Astrocyte (in vitro differentiated cells and primary cell): ENCODE measurements around the gene CISD2. TPM values are rescaled to one million over a fixed set of nuclear protein-coding genes. Genes with fewer than 3 reads are reported as not detected.
"Not testable (repeated sequence)": the region's sequence is repeated elsewhere in the genome, so short reads cannot be mapped to it uniquely, and the experiment has no call there.

ENCODE experiments used
- DNase-seq: peaks from one replicate; pipeline ENCODE4 v3.0.0-alpha.2; 2010; ENCODE audit warnings: low read depth
- FAIRE-seq: peaks from 2 replicates; lab custom pipeline; 2011; peaks lifted over from hg19 to GRCh38; lab: Jason Lieb, UNC
- H2AFZ ChIP-seq: 2 replicates; pipeline ENCODE4 v1.6.0; 2012; ENCODE audit warnings: low read depth, low read length, inconsistent platforms
- H3K27ac ChIP-seq: 2 replicates; pipeline ENCODE4 v1.5.1; 2011; ENCODE audit warnings: low read depth, low read length, inconsistent platforms
- H3K27me3 ChIP-seq: 2 replicates; pipeline ENCODE4 v1.6.0; 2011; ENCODE audit warnings: low read length, inconsistent platforms; ENCODE audit not compliant: insufficient read depth
- H3K36me3 ChIP-seq: 2 replicates; pipeline ENCODE4 v1.5.1; 2011; ENCODE audit warnings: low read length, inconsistent platforms; ENCODE audit not compliant: insufficient read depth
- H3K4me1 ChIP-seq: 2 replicates; pipeline ENCODE4 v1.5.1; 2011; ENCODE audit warnings: low read length, inconsistent platforms; ENCODE audit not compliant: insufficient read depth
- H3K4me2 ChIP-seq: 2 replicates; pipeline ENCODE4 v1.6.0; 2012; ENCODE audit warnings: low read length, inconsistent platforms
- H3K4me3 ChIP-seq: 2 replicates; pipeline ENCODE4 v1.5.1; 2011; ENCODE audit warnings: low read depth, mild to moderate bottlenecking, low read length, inconsistent platforms; ENCODE audit not compliant: insufficient read depth
- H3K79me2 ChIP-seq: 2 replicates; pipeline ENCODE4 v1.6.0; 2012; ENCODE audit warnings: mild to moderate bottlenecking, low read length, inconsistent platforms; ENCODE audit not compliant: insufficient read depth
- H3K9ac ChIP-seq: 2 replicates; pipeline ENCODE4 v1.6.0; 2012; ENCODE audit warnings: mild to moderate bottlenecking, low read length, inconsistent platforms
- H3K9me3 ChIP-seq: 2 replicates; pipeline ENCODE4 v1.5.1; 2012; ENCODE audit warnings: low read depth, mild to moderate bottlenecking, low read length, inconsistent platforms; ENCODE audit not compliant: insufficient read depth
- H4K20me1 ChIP-seq: 2 replicates; pipeline ENCODE4 v1.6.0; 2012; ENCODE audit warnings: low read length, inconsistent platforms; ENCODE audit not compliant: insufficient read depth
- H3K27ac Mint-ChIP-seq: one replicate; pipeline ENCODE4 v1.8.0; 2021; ENCODE audit warnings: mild to moderate bottlenecking, mixed read lengths; ENCODE audit not compliant: unreplicated experiment
- H3K27me3 Mint-ChIP-seq: one replicate; pipeline ENCODE4 v1.8.0; 2021; ENCODE audit warnings: low read depth, mixed read lengths; ENCODE audit not compliant: unreplicated experiment
- H3K36me3 Mint-ChIP-seq: one replicate; pipeline ENCODE4 v1.8.0; 2021; ENCODE audit warnings: low read depth, mixed read lengths; ENCODE audit not compliant: unreplicated experiment
- H3K4me1 Mint-ChIP-seq: one replicate; pipeline ENCODE4 v1.8.0; 2021; ENCODE audit warnings: low read depth, mixed read lengths; ENCODE audit not compliant: unreplicated experiment
- H3K4me3 Mint-ChIP-seq: one replicate; pipeline ENCODE4 v1.8.0; 2021; ENCODE audit warnings: mild to moderate bottlenecking, moderate library complexity, mixed read lengths; ENCODE audit not compliant: unreplicated experiment
- H3K9me3 Mint-ChIP-seq: one replicate; pipeline ENCODE4 v1.8.0; 2021; ENCODE audit warnings: mild to moderate bottlenecking, mixed read lengths; ENCODE audit not compliant: unreplicated experiment
- EZH2 ChIP-seq: IDR thresholded peaks from 2 replicates; pipeline ENCODE4 v1.6.1; 2012; ENCODE audit warnings: mild to moderate bottlenecking, low read length, inconsistent platforms; ENCODE audit not compliant: insufficient read depth
- total RNA-seq: library from RNA; stranded (reverse); gene quantifications from 2 replicates; pipeline ENCODE4 v1.2.1, GENCODE V29; 2021
- TF ChIP-seq, protein P1 (sequence below): IDR thresholded peaks from 2 replicates; pipeline ENCODE4 v1.5.1; 2011; ENCODE audit warnings: low read depth, mild to moderate bottlenecking, inconsistent platforms, low read length, moderate library complexity; ENCODE audit not compliant: insufficient read depth

The CISD2 gene
- total RNA-seq, 1 donor from 2014 or later: 31.0 TPM

- H3K4me3 Mint-ChIP-seq, H3K4me2 ChIP-seq, FAIRE-seq: not testable (repeated sequence)
Observed at GRCh38 chr4:102889866-102890265, 21.1 kb downstream of the CISD2 start.

DNA sequence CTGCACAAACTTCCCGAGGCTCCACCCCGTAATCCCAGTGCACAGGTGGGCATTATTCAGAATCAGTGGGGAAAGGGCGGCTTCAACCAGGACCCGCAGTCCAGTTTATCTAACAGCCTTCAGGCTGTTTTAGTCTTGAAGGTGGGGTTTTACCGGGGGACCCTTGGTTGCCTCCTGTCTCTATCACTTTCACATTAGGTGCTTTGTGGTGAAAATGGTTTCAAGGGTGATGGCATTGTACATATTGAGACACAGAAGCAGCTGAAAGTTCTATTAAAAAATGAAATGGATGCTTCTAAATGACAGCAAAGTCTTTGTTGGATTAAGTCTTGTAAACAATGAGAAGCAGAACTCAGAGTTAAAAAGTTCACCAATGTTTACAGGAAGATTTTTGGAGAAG lies 27.8 kb downstream of the CISD2 start:
- H3K4me1 Mint-ChIP-seq, H3K4me3 Mint-ChIP-seq, H4K20me1 ChIP-seq, H3K4me3 ChIP-seq, H3K9ac ChIP-seq, H3K36me3 ChIP-seq, H3K27me3 Mint-ChIP-seq, H2AFZ ChIP-seq, H3K79me2 ChIP-seq, H3K9me3 ChIP-seq, H3K36me3 Mint-ChIP-seq, DNase-seq, H3K9me3 Mint-ChIP-seq, H3K4me1 ChIP-seq, H3K27me3 ChIP-seq, H3K27ac ChIP-seq, FAIRE-seq, H3K4me2 ChIP-seq, H3K27ac Mint-ChIP-seq: not testable (repeated sequence)

More at GRCh38 chr4:102889866-102890265, 21.1 kb downstream of the CISD2 start:
- H3K27ac ChIP-seq, H3K4me1 Mint-ChIP-seq, H4K20me1 ChIP-seq, H3K27ac Mint-ChIP-seq, H3K36me3 ChIP-seq, H3K27me3 ChIP-seq, H3K9me3 Mint-ChIP-seq, H3K9me3 ChIP-seq, H3K9ac ChIP-seq, H3K4me1 ChIP-seq, H3K4me3 ChIP-seq, H3K27me3 Mint-ChIP-seq, H3K79me2 ChIP-seq, H2AFZ ChIP-seq, H3K36me3 Mint-ChIP-seq: not testable (repeated sequence)
- DNase-seq: peak; percentile 51

GRCh38 chr4:102897610-102898009 lies 28.8 kb downstream of the CISD2 start:
- H3K36me3 Mint-ChIP-seq, H3K36me3 ChIP-seq, H3K9ac ChIP-seq, H3K4me3 ChIP-seq, H3K4me1 Mint-ChIP-seq, H3K27me3 ChIP-seq, H3K4me1 ChIP-seq, H3K27ac ChIP-seq, H3K9me3 ChIP-seq, H4K20me1 ChIP-seq, H3K9me3 Mint-ChIP-seq, H3K27me3 Mint-ChIP-seq, DNase-seq, H3K27ac Mint-ChIP-seq, H2AFZ ChIP-seq, H3K4me3 Mint-ChIP-seq, H3K4me2 ChIP-seq, H3K79me2 ChIP-seq, FAIRE-seq: not testable (repeated sequence)

DNA sequence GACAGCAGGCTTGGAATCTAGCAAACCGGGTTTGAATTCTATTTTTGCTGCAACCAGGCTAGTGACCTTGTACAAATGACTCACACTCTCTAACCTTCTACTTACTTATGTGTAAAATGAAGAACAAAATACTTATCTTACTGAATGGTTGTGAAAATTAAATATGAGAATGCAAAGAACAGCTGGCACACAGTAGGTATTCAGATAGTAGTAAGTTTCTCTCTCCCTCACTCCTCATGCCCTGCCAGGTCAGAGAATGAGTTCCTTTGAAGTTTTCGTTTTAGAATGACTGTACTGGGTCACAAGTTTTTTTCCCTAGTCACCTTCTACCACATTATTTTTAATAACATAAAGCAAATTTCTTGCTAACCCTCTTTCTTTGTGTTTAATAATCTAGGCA lies 33.0 kb downstream of the CISD2 start:
- no peak overlapping the region for H3K4me3 ChIP-seq
- no peak for FAIRE-seq
- no peak overlapping the region for H3K4me2 ChIP-seq
- Mint-ChIP-seq H3K9me3 (no peaks in the 10 kb centered on the region), H3K36me3 (no peaks in the 10 kb centered on the region), H3K27me3 (no peaks in the 10 kb centered on the region), H3K4me3 (no peak overlapping the region), H3K27ac (no peak overlapping the region), H3K4me1 (peaks cover 6% of the 10 kb centered on the region)
- H3K9ac ChIP-seq: no peak overlapping the region
- H2AFZ ChIP-seq: no peak overlapping the region
- H3K36me3 ChIP-seq: no peaks in the 10 kb centered on the region
- H3K27ac ChIP-seq: no peak overlapping the region
- no peaks in the 10 kb centered on the region for H4K20me1 ChIP-seq
- no peaks in the 10 kb centered on the region for H3K4me1 ChIP-seq
- H3K9me3 ChIP-seq: no peaks in the 10 kb centered on the region
- no peaks in the 10 kb centered on the region for H3K79me2 ChIP-seq
- DNase-seq: no peak
- H3K27me3 ChIP-seq: no peaks in the 10 kb centered on the region
- TF ChIP-seq, protein P1, sequence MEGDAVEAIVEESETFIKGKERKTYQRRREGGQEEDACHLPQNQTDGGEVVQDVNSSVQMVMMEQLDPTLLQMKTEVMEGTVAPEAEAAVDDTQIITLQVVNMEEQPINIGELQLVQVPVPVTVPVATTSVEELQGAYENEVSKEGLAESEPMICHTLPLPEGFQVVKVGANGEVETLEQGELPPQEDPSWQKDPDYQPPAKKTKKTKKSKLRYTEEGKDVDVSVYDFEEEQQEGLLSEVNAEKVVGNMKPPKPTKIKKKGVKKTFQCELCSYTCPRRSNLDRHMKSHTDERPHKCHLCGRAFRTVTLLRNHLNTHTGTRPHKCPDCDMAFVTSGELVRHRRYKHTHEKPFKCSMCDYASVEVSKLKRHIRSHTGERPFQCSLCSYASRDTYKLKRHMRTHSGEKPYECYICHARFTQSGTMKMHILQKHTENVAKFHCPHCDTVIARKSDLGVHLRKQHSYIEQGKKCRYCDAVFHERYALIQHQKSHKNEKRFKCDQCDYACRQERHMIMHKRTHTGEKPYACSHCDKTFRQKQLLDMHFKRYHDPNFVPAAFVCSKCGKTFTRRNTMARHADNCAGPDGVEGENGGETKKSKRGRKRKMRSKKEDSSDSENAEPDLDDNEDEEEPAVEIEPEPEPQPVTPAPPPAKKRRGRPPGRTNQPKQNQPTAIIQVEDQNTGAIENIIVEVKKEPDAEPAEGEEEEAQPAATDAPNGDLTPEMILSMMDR: no peak
- no peak for TF ChIP-seq EZH2
